ENCODE measurements around the gene TRAF5.
"Not testable (repeated sequence)": the region's sequence is repeated elsewhere in the genome, so short reads cannot be mapped to it uniquely, and the experiment has no call there.

TRAF5 gene

GRCh38 chr1:211347077-211347844, 20.6 kb downstream of the TRAF5 start:
- DNase-seq, result peak; percentile 71 to 74

GRCh38 chr1:211348547-211348946, 21.9 kb downstream of the TRAF5 start:
- no peak for DNase-seq

GRCh38 chr1:211349741-211350140, 23.1 kb downstream of the TRAF5 start:
- DNase-seq, result no peak

GRCh38 chr1:211352055-211352454, 25.4 kb downstream of the TRAF5 start:
- DNase-seq, result not testable (repeated sequence)

- no peak for DNase-seq
These were observed 25.8 kb downstream of the TRAF5 start for GRCh38 chr1:211352465-211352864.

GRCh38 chr1:211352985-211353515, 26.4 kb downstream of the TRAF5 start:
- no peak for DNase-seq

- DNase-seq, result no peak
These were observed 27.1 kb downstream of the TRAF5 start for GRCh38 chr1:211353562-211354212.

GRCh38 chr1:211355873-211356272, 29.2 kb downstream of the TRAF5 start:
- no peak for DNase-seq

- no peak for DNase-seq
These were observed 30.2 kb downstream of the TRAF5 start for GRCh38 chr1:211356723-211357407.

GRCh38 chr1:211358685-211359084, 32.1 kb downstream of the TRAF5 start:
- DNase-seq, result no peak

- DNase-seq, result no peak
These were observed 33.2 kb downstream of the TRAF5 start for GRCh38 chr1:211359876-211360275.

- DNase-seq, result no peak
These were observed 34.6 kb downstream of the TRAF5 start for GRCh38 chr1:211361202-211361601.

GRCh38 chr1:211369640-211370039, 43.0 kb downstream of the TRAF5 start:
- DNase-seq, result no peak

GRCh38 chr1:211370669-211371068, 44.0 kb downstream of the TRAF5 start:
- DNase-seq, result no peak

GRCh38 chr1:211371406-211372105, 44.9 kb downstream of the TRAF5 start:
- no peak for DNase-seq

- DNase-seq, result no peak
These were observed 45.8 kb downstream of the TRAF5 start for GRCh38 chr1:211372463-211372862.

- DNase-seq, result no peak
These were observed 48.6 kb downstream of the TRAF5 start for GRCh38 chr1:211375146-211375818.

GRCh38 chr1:211375949-211376348, 49.3 kb downstream of the TRAF5 start:
- no peak for DNase-seq

- no peak for DNase-seq
These were observed 50.3 kb downstream of the TRAF5 start for GRCh38 chr1:211376807-211377470.

- no peak for DNase-seq
These were observed 51.2 kb downstream of the TRAF5 start for GRCh38 chr1:211377539-211378450.

GRCh38 chr1:211378844-211379243, 52.2 kb downstream of the TRAF5 start:
- DNase-seq, result no peak
